ENCODE results near the gene AZU1.
A peak's percentile ranks its signal among the peaks of the same experiment; 100 is the strongest.

Gene AZU1

GRCh38 chr19:870963-871401 lies 43.3 kb downstream of the AZU1 start:
- Histone ChIP-seq H3K9me2 (replicated peaks; ENCODE audit: insufficient read depth, low read length) (no peaks in the 10 kb centered on the region), H3K79me2 (ENCODE audit: insufficient read depth, low read length) (no peaks in the 10 kb centered on the region), H3K36me3 (ENCODE audit: low read length) (no peaks in the 10 kb centered on the region), H4K20me1 (ENCODE audit: low read depth, low read length) (no peaks in the 10 kb centered on the region), H3K9me3 (ENCODE audit: insufficient read depth, low read length) (no peaks in the 10 kb centered on the region), H3K27ac (ENCODE audit: low read depth, low read length) (no peak overlapping the region), H2AFZ (ENCODE audit: low read depth, low read length, severe bottlenecking) (no peak overlapping the region), H3K27me3 (ENCODE audit: low read length) (no peaks in the 10 kb centered on the region), H3F3A (ENCODE audit: insufficient read depth) (no peaks in the 10 kb centered on the region), H3K4me2 (ENCODE audit: low read depth, low read length, poor library complexity, severe bottlenecking) (no peak overlapping the region), H3K9ac (ENCODE audit: low read length) (no peak overlapping the region), H3K4me3 (ENCODE audit: insufficient read depth, low read length, poor library complexity, severe bottlenecking) (no peak overlapping the region)
- TF ChIP-seq CTCF (IDR thresholded peaks at IDR 0.05; ENCODE audit: insufficient read depth, low read length, poor library complexity, severe bottlenecking) (no peak), EZH2phosphoT487 (conservative IDR thresholded peaks at IDR 0.05; ENCODE audit: low read length) (no peak)

GRCh38 chr19:871446-872265 lies 44.0 kb downstream of the AZU1 start:
- no peaks in the 10 kb centered on the region for H3K9me3 ChIP-seq (ENCODE audit: insufficient read depth, low read length)
- no peaks in the 10 kb centered on the region for H3F3A ChIP-seq (ENCODE audit: insufficient read depth)
- no peak overlapping the region for H3K4me3 ChIP-seq (ENCODE audit: insufficient read depth, low read length, poor library complexity, severe bottlenecking)
- H3K79me2 ChIP-seq (ENCODE audit: insufficient read depth, low read length): no peaks in the 10 kb centered on the region
- TF ChIP-seq EZH2phosphoT487 (conservative IDR thresholded peaks at IDR 0.05; ENCODE audit: low read length): no peak
- no peak for TF ChIP-seq CTCF (IDR thresholded peaks at IDR 0.05; ENCODE audit: insufficient read depth, low read length, poor library complexity, severe bottlenecking)
- H3K9ac ChIP-seq (ENCODE audit: low read length): no peak overlapping the region
- no peak overlapping the region for H3K27ac ChIP-seq (ENCODE audit: low read depth, low read length)
- H2AFZ ChIP-seq (ENCODE audit: low read depth, low read length, severe bottlenecking): no peak overlapping the region
- H3K9me2 ChIP-seq (replicated peaks; ENCODE audit: insufficient read depth, low read length): no peaks in the 10 kb centered on the region
- H3K36me3 ChIP-seq (ENCODE audit: low read length): no peaks in the 10 kb centered on the region
- H4K20me1 ChIP-seq (ENCODE audit: low read depth, low read length): no peaks in the 10 kb centered on the region
- H3K4me2 ChIP-seq (ENCODE audit: low read depth, low read length, poor library complexity, severe bottlenecking): peak overlapping the region; percentile 39
- no peaks in the 10 kb centered on the region for H3K27me3 ChIP-seq (ENCODE audit: low read length)

- Histone ChIP-seq H3K9me2 (replicated peaks; ENCODE audit: insufficient read depth, low read length) (no peaks in the 10 kb centered on the region), H3K27me3 (ENCODE audit: low read length) (no peaks in the 10 kb centered on the region), H3K36me3 (ENCODE audit: low read length) (no peaks in the 10 kb centered on the region), H3K27ac (ENCODE audit: low read depth, low read length) (no peak overlapping the region), H3K4me3 (ENCODE audit: insufficient read depth, low read length, poor library complexity, severe bottlenecking) (no peak overlapping the region), H2AFZ (ENCODE audit: low read depth, low read length, severe bottlenecking) (no peak overlapping the region), H3K9ac (ENCODE audit: low read length) (peak overlapping the region; percentile 1; the same call in 1 of the 2 replicates), H3K79me2 (ENCODE audit: insufficient read depth, low read length) (no peaks in the 10 kb centered on the region), H3F3A (ENCODE audit: insufficient read depth) (no peaks in the 10 kb centered on the region), H4K20me1 (ENCODE audit: low read depth, low read length) (no peaks in the 10 kb centered on the region), H3K4me2 (ENCODE audit: low read depth, low read length, poor library complexity, severe bottlenecking) (peak overlapping the region; percentile 39), H3K9me3 (ENCODE audit: insufficient read depth, low read length) (no peaks in the 10 kb centered on the region)
- no peak for TF ChIP-seq EZH2phosphoT487 (conservative IDR thresholded peaks at IDR 0.05; ENCODE audit: low read length)
- no peak for TF ChIP-seq CTCF (IDR thresholded peaks at IDR 0.05; ENCODE audit: insufficient read depth, low read length, poor library complexity, severe bottlenecking)
Observed at GRCh38 chr19:872266-872951, 44.8 kb downstream of the AZU1 start.
